ENCODE results near the gene ZDHHC13. TPM values are rescaled to one million over a fixed set of nuclear protein-coding genes. Genes with fewer than 3 reads are reported as not detected.
A peak's percentile ranks its signal among the peaks of the same experiment; 100 is the strongest.

Gene ZDHHC13
- total RNA-seq, 1 experiment from 2014 or later = 21.8 TPM

DNA sequence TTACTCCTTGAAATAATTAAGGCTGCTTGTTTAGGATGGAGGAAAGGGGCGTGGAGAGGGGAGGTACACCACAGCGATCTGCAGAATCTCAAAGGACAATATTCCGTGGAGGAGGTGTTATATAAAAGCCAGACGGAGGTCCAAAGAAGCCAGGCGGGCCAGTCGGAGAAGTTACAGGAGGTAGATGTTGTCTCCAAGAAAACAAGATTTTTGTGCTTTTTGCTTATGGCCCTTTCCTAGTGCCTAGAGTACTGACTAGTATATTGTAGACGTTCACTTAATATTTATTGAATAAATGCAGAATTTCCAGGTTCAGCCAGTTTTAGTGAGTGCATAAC, 761 bp downstream of the ZDHHC13 start:
- CTCF ChIA-PET = no interaction called here

DNA sequence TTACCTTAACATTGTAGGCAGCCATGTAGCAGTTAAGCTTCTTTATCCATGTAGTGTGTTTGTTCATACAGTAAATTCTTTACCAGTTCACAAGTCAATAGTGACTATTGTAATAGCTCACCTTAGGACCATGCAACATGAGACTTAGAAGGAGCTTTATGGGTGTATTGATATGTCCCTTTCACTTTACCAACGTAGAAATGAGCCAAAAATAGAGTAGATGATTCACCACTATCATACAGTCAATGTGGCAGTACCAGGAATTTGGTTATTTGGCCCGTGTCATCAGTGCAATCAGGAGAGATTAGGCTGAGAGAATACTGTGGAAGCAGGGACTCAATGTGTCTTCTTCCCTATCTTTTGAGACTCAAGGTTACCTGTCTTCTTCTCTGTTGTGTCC, 4.7 kb downstream of the ZDHHC13 start:
- CTCF ChIA-PET = interaction anchor here (1.8 kb wide), 1 partner anchor 45 kb away, joined by 5 read pairs; no protein-coding TSS in a partner anchor
- ATAC-seq = no peak
- no TSS peak for BruUV-seq (replicated peaks)

More for the DNA sequence above, 761 bp downstream of the ZDHHC13 start:
- TF ChIP-seq, protein P1, sequence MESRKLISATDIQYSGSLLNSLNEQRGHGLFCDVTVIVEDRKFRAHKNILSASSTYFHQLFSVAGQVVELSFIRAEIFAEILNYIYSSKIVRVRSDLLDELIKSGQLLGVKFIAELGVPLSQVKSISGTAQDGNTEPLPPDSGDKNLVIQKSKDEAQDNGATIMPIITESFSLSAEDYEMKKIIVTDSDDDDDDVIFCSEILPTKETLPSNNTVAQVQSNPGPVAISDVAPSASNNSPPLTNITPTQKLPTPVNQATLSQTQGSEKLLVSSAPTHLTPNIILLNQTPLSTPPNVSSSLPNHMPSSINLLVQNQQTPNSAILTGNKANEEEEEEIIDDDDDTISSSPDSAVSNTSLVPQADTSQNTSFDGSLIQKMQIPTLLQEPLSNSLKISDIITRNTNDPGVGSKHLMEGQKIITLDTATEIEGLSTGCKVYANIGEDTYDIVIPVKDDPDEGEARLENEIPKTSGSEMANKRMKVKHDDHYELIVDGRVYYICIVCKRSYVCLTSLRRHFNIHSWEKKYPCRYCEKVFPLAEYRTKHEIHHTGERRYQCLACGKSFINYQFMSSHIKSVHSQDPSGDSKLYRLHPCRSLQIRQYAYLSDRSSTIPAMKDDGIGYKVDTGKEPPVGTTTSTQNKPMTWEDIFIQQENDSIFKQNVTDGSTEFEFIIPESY (IDR thresholded peaks at IDR 0.05; ENCODE audit: extremely low read depth, insufficient replicate concordance, low read length) = no peak
- TF ChIP-seq CEBPB (IDR thresholded peaks at IDR 0.05; ENCODE audit: low read depth) = no peak
- no peak overlapping the region for H2AFZ ChIP-seq (ENCODE audit: low read depth, low read length, poor library complexity, severe bottlenecking)
- H3K27me3 ChIP-seq (ENCODE audit: insufficient read depth, low read length) = no peaks in the 10 kb centered on the region
- H3K9me2 ChIP-seq (ENCODE audit: insufficient read depth) = no peaks in the 10 kb centered on the region
- H3K4me1 ChIP-seq (ENCODE audit: control insufficient read depth in 1 of 2, insufficient read depth in 2 of 2, low read length in 2 of 2) = peaks cover 5 to 29% of the 10 kb centered on the region in 2 experiments; a peak in 3 of 4 replicates
- peaks cover 38% of the 10 kb centered on the region for H3K79me2 ChIP-seq (ENCODE audit: insufficient read depth, low read length)
- peak overlapping the region; percentile 59; the same call in 1 of the 2 replicates for H3K27ac ChIP-seq (ENCODE audit: low read depth, low read length)
- RAD21 ChIA-PET (ENCODE audit: low non-redundant PET in 1 of 2, low total read pairs in 2 of 2, uncharacterized antibody in 2 of 2, unreplicated experiment in 2 of 2) = no interaction called here
- DNase-seq (ENCODE audit: low read depth, low spot score) (no peak), ATAC-seq (peak; percentile 33)
- POLR2A ChIA-PET = no interaction called here
- intact Hi-C loops (cut with micrococcal nuclease) = loop anchor here (2.0 kb wide), 2 partner anchors 41 to 123 kb away; partner anchors contain the start of gene E2F8
- no peaks in the 10 kb centered on the region; a peak in 1 of 4 replicates for H3K36me3 ChIP-seq (ENCODE audit: control insufficient read depth in 1 of 2, insufficient read depth in 2 of 2, low read length in 2 of 2)
- H4K20me1 ChIP-seq (ENCODE audit: insufficient read depth) = peaks cover 3% of the 10 kb centered on the region; the same call in 1 of the 2 replicates
- peak overlapping the region; percentile 90 for H3K4me2 ChIP-seq (ENCODE audit: low read length)
- no TSS peak for BruUV-seq (replicated peaks)
- peak overlapping the region; percentile 72 for H3K9ac ChIP-seq (ENCODE audit: low read length)
- no peaks in the 10 kb centered on the region for H3K9me3 ChIP-seq (ENCODE audit: control insufficient read depth in 1 of 2, insufficient read depth in 1 of 2, low read depth in 1 of 2, low read length in 2 of 2)
- H3K4me3 ChIP-seq (replicated peaks in 1 of 2; ENCODE audit: low read depth in 1 of 2, low read length in 2 of 2) = peak overlapping the region; percentile 82 to 86

More for the DNA sequence above, 4.7 kb downstream of the ZDHHC13 start:
- Histone ChIP-seq H3K4me2 (ENCODE audit: low read length) (peak overlapping the region; percentile 21; the same call in 1 of the 2 replicates), H3K36me3 (ENCODE audit: control insufficient read depth in 1 of 2, insufficient read depth in 2 of 2, low read length in 2 of 2) (peaks cover 0 to 4% of the 10 kb centered on the region in 2 experiments; a peak in 1 of 4 replicates), H3K27me3 (ENCODE audit: insufficient read depth, low read length) (no peaks in the 10 kb centered on the region), H3K9ac (ENCODE audit: low read length) (no peak overlapping the region), H3K4me3 (replicated peaks in 1 of 2; ENCODE audit: low read depth in 1 of 2, low read length in 2 of 2) (no peak overlapping the region), H3K9me3 (ENCODE audit: control insufficient read depth in 1 of 2, insufficient read depth in 1 of 2, low read depth in 1 of 2, low read length in 2 of 2) (no peaks in the 10 kb centered on the region), H3K79me2 (ENCODE audit: insufficient read depth, low read length) (peaks cover 51% of the 10 kb centered on the region), H3K4me1 (ENCODE audit: control insufficient read depth in 1 of 2, insufficient read depth in 2 of 2, low read length in 2 of 2) (peaks cover 0 to 24% of the 10 kb centered on the region in 2 experiments; a peak in 2 of 4 replicates), H4K20me1 (ENCODE audit: insufficient read depth) (peaks cover 3% of the 10 kb centered on the region; the same call in 1 of the 2 replicates), H3K27ac (ENCODE audit: low read depth, low read length) (no peak overlapping the region), H2AFZ (ENCODE audit: low read depth, low read length, poor library complexity, severe bottlenecking) (no peak overlapping the region), H3K9me2 (ENCODE audit: insufficient read depth) (no peaks in the 10 kb centered on the region)
- ChIA-PET RAD21 (ENCODE audit: low non-redundant PET in 1 of 2, low total read pairs in 2 of 2, uncharacterized antibody in 2 of 2, unreplicated experiment in 2 of 2) (no interaction called here), POLR2A (no interaction called here)
- DNase-seq (ENCODE audit: low read depth, low spot score) = no peak
- TF ChIP-seq SIN3A (IDR thresholded peaks at IDR 0.05; ENCODE audit: low read depth) = no peak
- TF ChIP-seq TCF7L2 (IDR thresholded peaks at IDR 0.05; ENCODE audit: borderline replicate concordance, extremely low read depth, insufficient read depth, insufficient read length) = no peak
- no peak for TF ChIP-seq FOSL1 (IDR thresholded peaks at IDR 0.05; ENCODE audit: low read depth)
- intact Hi-C loops (cut with micrococcal nuclease) = no loop called here

All from HCT116 (cell line).